Osteoblast (primary cell): ENCODE results near the gene LIPG. TPM values are rescaled to one million over a fixed set of nuclear protein-coding genes. Genes with fewer than 3 reads are reported as not detected.

ENCODE experiments used
- DNase-seq: peaks from one replicate; pipeline ENCODE4 v3.0.0; 2011; ENCODE audit warnings: low spot score, mixed read lengths; ENCODE audit not compliant: insufficient read length; ENCODE audit errors: missing footprints
- H2AFZ ChIP-seq: 2 replicates; pipeline ENCODE4 v1.6.0; 2011; ENCODE audit warnings: mild to moderate bottlenecking, low read length
- H3K27ac ChIP-seq: 2 replicates; pipeline ENCODE4 v1.5.1; 2011; ENCODE audit warnings: mild to moderate bottlenecking, low read depth, low read length, moderate library complexity
- H3K27me3 ChIP-seq: 2 replicates; pipeline ENCODE4 v1.6.0; 2012; ENCODE audit warnings: mild to moderate bottlenecking, control low read depth, inconsistent platforms, low read length, moderate library complexity; ENCODE audit not compliant: insufficient read depth
- H3K36me3 ChIP-seq: 2 replicates; pipeline ENCODE4 v1.5.1; 2011; ENCODE audit warnings: mild to moderate bottlenecking, low read length, control low read depth, moderate library complexity; ENCODE audit not compliant: insufficient read depth
- H3K4me1 ChIP-seq: 2 replicates; pipeline ENCODE4 v1.5.1; 2011; ENCODE audit warnings: mild to moderate bottlenecking, low read length, control low read depth, moderate library complexity; ENCODE audit not compliant: insufficient read depth
- H3K4me2 ChIP-seq: 2 replicates; pipeline ENCODE4 v1.6.0; 2011; ENCODE audit warnings: mild to moderate bottlenecking, low read length; ENCODE audit not compliant: insufficient read depth
- H3K4me3 ChIP-seq: fragments of 200-600 bp; sonication (generic); 3 replicates; pipeline ENCODE4 v1.5.1; 2012; ENCODE audit warnings: mild to moderate bottlenecking, low read length, inconsistent platforms; ENCODE audit not compliant: insufficient read depth
- H3K79me2 ChIP-seq: 2 replicates; pipeline ENCODE4 v1.6.0; 2012; ENCODE audit warnings: mild to moderate bottlenecking, low read length, control low read depth, inconsistent platforms; ENCODE audit not compliant: insufficient read depth
- H3K9me3 ChIP-seq: 2 replicates; pipeline ENCODE4 v1.5.1; 2011; ENCODE audit warnings: low read depth, low read length, control low read depth
- H4K20me1 ChIP-seq: 2 replicates; pipeline ENCODE4 v1.6.0; 2012; ENCODE audit warnings: mild to moderate bottlenecking, low read length, control low read depth; ENCODE audit not compliant: insufficient read depth
- CTCF ChIP-seq: IDR thresholded peaks from 2 replicates; pipeline ENCODE4 v1.5.1; 2011; ENCODE audit warnings: mild to moderate bottlenecking, low read depth, low read length, moderate library complexity; ENCODE audit errors: extremely low read depth
- total RNA-seq: library from RNA; depleted of rRNA; stranded (reverse); fragments of >200 nt; gene quantifications from 2 replicates; pipeline ENCODE4 v1.2.3, GENCODE V29; 2012

Gene LIPG
- total RNA-seq, 1 donor: 2.2 TPM

GRCh38 chr18:49647496-49648168 is 85.8 kb downstream of the LIPG start:
- H3K27me3 ChIP-seq: no peaks in the 10 kb centered on the region
- H3K36me3 ChIP-seq: no peaks in the 10 kb centered on the region
- H3K79me2 ChIP-seq: no peaks in the 10 kb centered on the region
- no peaks in the 10 kb centered on the region for H4K20me1 ChIP-seq
- DNase-seq: peak; percentile 80
- H3K4me3 ChIP-seq: no peak overlapping the region
- no peak for TF ChIP-seq CTCF
- H2AFZ ChIP-seq: no peak overlapping the region
- no peak overlapping the region for H3K4me2 ChIP-seq
- no peak overlapping the region for H3K27ac ChIP-seq
- no peaks in the 10 kb centered on the region for H3K9me3 ChIP-seq
- H3K4me1 ChIP-seq: peaks cover 24% of the 10 kb centered on the region

- peaks cover 24% of the 10 kb centered on the region for H3K4me1 ChIP-seq
- H3K4me2 ChIP-seq: no peak overlapping the region
- no peaks in the 10 kb centered on the region for H3K36me3 ChIP-seq
- no peak for TF ChIP-seq CTCF
- H3K27me3 ChIP-seq: no peaks in the 10 kb centered on the region
- H4K20me1 ChIP-seq: no peaks in the 10 kb centered on the region
- H3K9me3 ChIP-seq: no peaks in the 10 kb centered on the region
- DNase-seq: no peak
- H3K79me2 ChIP-seq: no peaks in the 10 kb centered on the region
- no peak overlapping the region for H2AFZ ChIP-seq
- H3K4me3 ChIP-seq: no peak overlapping the region
- no peak overlapping the region for H3K27ac ChIP-seq
These were observed 86.5 kb downstream of the LIPG start for GRCh38 chr18:49648326-49648725.

Other genes with a start within 250 kb of the LIPG start
- 50.7 and 85.5 TPM in 2 replicates for gene DYM, start 101.4 kb upstream of the LIPG start, total RNA-seq
- gene C18orf32, start 74.8 kb upstream of the LIPG start, total RNA-seq: 16.5 and 16.6 TPM in 2 replicates
- 1,315 and 1,434 TPM in 2 replicates for gene RPL17, start 69.6 kb upstream of the LIPG start, total RNA-seq